Midbrain (tissue), 1 donor: Measurements from ENCODE around the gene GALNS.
A peak's percentile ranks its signal among the peaks of the same experiment; 100 is the strongest.

Experiments
- DNase-seq: peaks from one replicate; lab custom pipeline; 2025; lab: John Stamatoyannopoulos, UW

GALNS gene

GRCh38 chr16:88770461-88771293, 86.1 kb downstream of the GALNS start:
- DNase-seq: no peak

GRCh38 chr16:88769617-88770460, 86.9 kb downstream of the GALNS start:
- DNase-seq: no peak

- DNase-seq: peak; percentile 41
Observed at GRCh38 chr16:88768071-88768783, 88.5 kb downstream of the GALNS start.

- DNase-seq: no peak
Observed at GRCh38 chr16:88767546-88768070, 89.1 kb downstream of the GALNS start.

- DNase-seq: no peak
Observed at GRCh38 chr16:88766975-88767374, 89.8 kb downstream of the GALNS start.

GRCh38 chr16:88764913-88765349, 91.8 kb downstream of the GALNS start:
- no peak for DNase-seq

GRCh38 chr16:88764080-88764479, 92.7 kb downstream of the GALNS start:
- DNase-seq: no peak
